ENCODE results near the gene CAMK1.

The CAMK1 gene

GRCh38 chr3:9762871-9763270 lies 6.9 kb downstream of the CAMK1 start:
- DNase-seq (ENCODE audit: low read depth) = no peak
- H3K4me3 ChIP-seq (ENCODE audit: low read depth, low read length) = no peak overlapping the region
- TF ChIP-seq, protein P1, sequence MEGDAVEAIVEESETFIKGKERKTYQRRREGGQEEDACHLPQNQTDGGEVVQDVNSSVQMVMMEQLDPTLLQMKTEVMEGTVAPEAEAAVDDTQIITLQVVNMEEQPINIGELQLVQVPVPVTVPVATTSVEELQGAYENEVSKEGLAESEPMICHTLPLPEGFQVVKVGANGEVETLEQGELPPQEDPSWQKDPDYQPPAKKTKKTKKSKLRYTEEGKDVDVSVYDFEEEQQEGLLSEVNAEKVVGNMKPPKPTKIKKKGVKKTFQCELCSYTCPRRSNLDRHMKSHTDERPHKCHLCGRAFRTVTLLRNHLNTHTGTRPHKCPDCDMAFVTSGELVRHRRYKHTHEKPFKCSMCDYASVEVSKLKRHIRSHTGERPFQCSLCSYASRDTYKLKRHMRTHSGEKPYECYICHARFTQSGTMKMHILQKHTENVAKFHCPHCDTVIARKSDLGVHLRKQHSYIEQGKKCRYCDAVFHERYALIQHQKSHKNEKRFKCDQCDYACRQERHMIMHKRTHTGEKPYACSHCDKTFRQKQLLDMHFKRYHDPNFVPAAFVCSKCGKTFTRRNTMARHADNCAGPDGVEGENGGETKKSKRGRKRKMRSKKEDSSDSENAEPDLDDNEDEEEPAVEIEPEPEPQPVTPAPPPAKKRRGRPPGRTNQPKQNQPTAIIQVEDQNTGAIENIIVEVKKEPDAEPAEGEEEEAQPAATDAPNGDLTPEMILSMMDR (IDR thresholded peaks at IDR 0.05; ENCODE audit: insufficient read depth, low read depth, low read length, missing control alignments) = no peak

GRCh38 chr3:9761919-9762318 lies 7.8 kb downstream of the CAMK1 start:
- H3K4me3 ChIP-seq (ENCODE audit: low read depth, low read length) = no peak overlapping the region
- TF ChIP-seq, protein P1 (IDR thresholded peaks at IDR 0.05; ENCODE audit: insufficient read depth, low read depth, low read length, missing control alignments) = no peak
- no peak for DNase-seq (ENCODE audit: low read depth)

DNA sequence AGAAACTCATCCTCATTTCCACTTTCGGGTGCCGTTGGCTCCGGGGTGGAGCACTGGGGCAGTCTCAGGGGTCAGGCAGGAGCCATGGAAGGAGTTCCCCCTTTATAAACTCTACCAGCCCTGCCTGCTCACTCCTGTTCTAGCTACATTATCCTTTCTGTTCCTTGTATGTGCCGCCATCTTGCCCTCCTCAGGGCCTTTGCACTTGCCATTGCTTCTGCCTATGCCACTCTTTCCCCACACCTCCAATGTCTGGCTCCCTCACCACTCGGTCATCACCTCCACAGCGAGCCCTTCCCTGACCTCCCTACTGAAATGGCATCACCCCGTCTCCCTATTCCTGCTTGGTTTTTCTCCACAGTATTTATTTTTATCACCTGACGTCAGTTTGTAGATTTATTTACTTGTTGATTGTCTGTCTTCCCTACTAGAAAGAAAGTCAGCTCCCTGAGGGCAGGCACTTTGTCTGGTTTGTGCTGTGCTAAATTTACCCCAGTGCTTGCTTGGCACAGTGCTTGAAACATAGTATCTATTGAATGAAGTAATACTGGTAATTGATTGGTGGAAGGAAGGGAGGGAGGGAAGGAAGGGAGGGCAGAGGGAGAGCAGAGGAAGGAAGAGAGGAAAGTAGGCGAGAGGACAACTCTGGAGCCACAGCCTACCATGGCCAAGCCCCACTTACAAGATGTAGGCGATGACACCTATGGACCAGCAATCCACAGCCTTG lies 8.8 kb downstream of the CAMK1 start:
- H3K4me3 ChIP-seq (ENCODE audit: low read depth, low read length) = no peak overlapping the region
- no peak for DNase-seq (ENCODE audit: low read depth)
- TF ChIP-seq, protein P1 (IDR thresholded peaks at IDR 0.05; ENCODE audit: insufficient read depth, low read depth, low read length, missing control alignments) = no peak

DNA sequence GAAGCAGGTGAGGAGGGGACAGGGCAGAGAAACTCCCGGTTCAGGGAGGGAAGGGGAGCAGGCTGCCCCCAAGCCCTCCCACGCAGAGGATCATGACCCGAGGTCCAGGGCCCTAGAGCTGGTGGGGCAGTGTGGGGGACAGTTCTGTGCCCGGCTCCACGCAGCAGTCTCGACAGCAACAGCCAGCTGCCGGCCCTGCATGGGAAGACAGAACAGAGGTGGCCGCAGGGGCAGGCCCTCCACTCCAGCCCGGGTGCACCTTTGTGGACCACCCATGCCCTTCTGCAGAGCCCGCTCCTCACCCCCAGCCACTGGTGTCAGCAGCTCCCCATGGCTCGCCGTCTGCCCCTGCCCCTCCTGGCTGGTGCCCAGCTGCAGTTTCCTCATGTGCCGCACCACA lies 12.3 kb downstream of the CAMK1 start:
- H3K4me3 ChIP-seq (ENCODE audit: low read depth, low read length) = no peak overlapping the region
- DNase-seq (ENCODE audit: low read depth) = no peak
- TF ChIP-seq, protein P1 (IDR thresholded peaks at IDR 0.05; ENCODE audit: insufficient read depth, low read depth, low read length, missing control alignments) = no peak

- no peak for DNase-seq (ENCODE audit: low read depth)
- H3K4me3 ChIP-seq (ENCODE audit: low read depth, low read length) = no peak overlapping the region
- TF ChIP-seq, protein P1 (IDR thresholded peaks at IDR 0.05; ENCODE audit: insufficient read depth, low read depth, low read length, missing control alignments) = no peak
Observed at GRCh38 chr3:9754678-9755077, 15.1 kb downstream of the CAMK1 start.

DNA sequence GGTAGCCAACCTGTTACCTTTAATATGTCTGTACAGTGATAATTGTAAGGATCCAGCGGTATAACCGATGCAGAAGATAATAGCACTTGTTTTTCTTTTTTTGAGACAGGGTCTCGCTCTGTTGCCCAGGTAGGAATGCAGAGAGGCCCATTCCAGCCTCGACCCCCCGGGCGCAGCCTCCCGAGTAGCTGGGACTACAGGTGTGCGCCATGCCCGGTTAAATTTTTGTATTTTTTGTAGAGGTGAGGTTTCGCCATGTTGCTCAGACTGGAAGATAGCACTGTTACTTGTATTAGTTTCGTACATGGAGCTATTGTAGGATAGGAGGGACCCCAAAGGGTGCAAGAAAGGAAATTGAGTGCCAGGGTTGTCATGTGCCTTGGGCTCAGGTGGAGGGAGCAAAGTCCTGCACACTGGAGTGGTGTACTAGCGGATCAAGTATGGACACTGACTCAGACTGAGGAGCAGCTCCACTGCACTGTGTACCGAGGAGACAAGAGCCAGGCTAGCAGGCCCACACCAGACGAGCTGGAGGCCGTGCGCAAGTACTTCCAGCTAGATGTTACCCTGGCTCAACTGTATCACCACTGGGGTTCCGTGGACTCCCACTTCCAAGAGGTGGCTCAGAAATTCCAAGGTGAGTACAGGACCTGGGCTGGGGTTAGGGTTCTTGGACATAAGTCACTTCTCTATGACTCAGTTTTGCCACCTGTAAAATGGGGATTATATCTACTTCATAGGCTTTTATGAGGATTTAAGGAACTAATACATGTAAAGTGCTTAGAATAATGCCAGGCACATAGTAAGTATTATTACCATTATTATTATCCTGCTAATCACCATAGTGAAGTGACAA lies 19.0 kb downstream of the CAMK1 start:
- H3K4me3 ChIP-seq (ENCODE audit: low read depth, low read length) = peak overlapping the region; percentile 80
- peak; percentile 53 for DNase-seq (ENCODE audit: low read depth)
- TF ChIP-seq, protein P1 (IDR thresholded peaks at IDR 0.05; ENCODE audit: insufficient read depth, low read depth, low read length, missing control alignments) = no peak
